Cardiac muscle cell (in vitro differentiated cells and primary cell): ENCODE data around the gene GPBP1L1. TPM values are rescaled to one million over a fixed set of nuclear protein-coding genes. Genes with fewer than 3 reads are reported as not detected.
A peak's percentile ranks its signal among the peaks of the same experiment; 100 is the strongest.

ENCODE experiments used
- DNase-seq, 2 donors: peaks; one replicate each; pipeline versions ENCODE4 v3.0.0 to v3.0.0-alpha.2; 2010 to 2017; ENCODE audit warnings: low read depth in 1 of 2, low spot score in 1 of 2
- H3K27ac ChIP-seq: fragments of 200-600 bp; sonication (generic); 2 replicates; pipeline ENCODE4 v1.5.1; 2016
- H3K27me3 ChIP-seq: fragments of 200-600 bp; sonication (generic); 2 replicates; pipeline ENCODE4 v1.6.0; 2016; ENCODE audit warnings: control low read depth
- H3K36me3 ChIP-seq: fragments of 200-600 bp; sonication (generic); 2 replicates; pipeline ENCODE4 v1.5.1; 2016; ENCODE audit warnings: control low read depth
- H3K4me1 ChIP-seq: fragments of 200-600 bp; sonication (generic); 2 replicates; pipeline ENCODE4 v1.8.1; 2017; ENCODE audit warnings: low read depth, mild to moderate bottlenecking, mixed run types
- H3K4me3 ChIP-seq: fragments of 200-600 bp; sonication (generic); 2 replicates; pipeline ENCODE4 v1.5.1; 2016; ENCODE audit warnings: mild to moderate bottlenecking
- H3K9me3 ChIP-seq: fragments of 200-600 bp; sonication (generic); 2 replicates; pipeline ENCODE4 v1.5.1; 2017; ENCODE audit warnings: low read depth, mild to moderate bottlenecking, control low read depth
- CTCF ChIP-seq: IDR thresholded peaks from 2 replicates; pipeline ENCODE4 v1.5.1; 2012; ENCODE audit warnings: low read depth, mild to moderate bottlenecking, low read length
- polyA plus RNA-seq: library from polyadenylated mRNA; unstranded; fragments of >200 nt; fragmentation: Nextera tagmentation; extraction: Ambion mirVana; gene quantifications from 2 replicates; pipeline ENCODE4 v1.2.1, GENCODE V29; 2016
- total RNA-seq: library from RNA; depleted of rRNA; stranded (reverse); fragments of >200 nt; gene quantifications from 2 replicates; pipeline ENCODE4 v1.2.3, GENCODE V29; 2016

The GPBP1L1 gene
- total and polyA plus RNA-seq, 2 experiments from 2014 or later, result 79.5 to 96.3 TPM

- no peaks in the 10 kb centered on the region for H3K27me3 ChIP-seq
- H3K36me3 ChIP-seq, result peaks cover 41% of the 10 kb centered on the region
- TF ChIP-seq CTCF, result no peak
- no peak overlapping the region for H3K27ac ChIP-seq
- DNase-seq, result no peak
- H3K4me3 ChIP-seq, result no peak overlapping the region
- no peaks in the 10 kb centered on the region for H3K4me1 ChIP-seq
- no peaks in the 10 kb centered on the region for H3K9me3 ChIP-seq
These were observed 91.9 kb downstream of the GPBP1L1 start for GRCh38 chr1:45594412-45594811.

GRCh38 chr1:45589861-45590260 lies 96.5 kb downstream of the GPBP1L1 start:
- Histone ChIP-seq H3K4me1 (peaks cover 12% of the 10 kb centered on the region), H3K27me3 (no peaks in the 10 kb centered on the region), H3K9me3 (no peaks in the 10 kb centered on the region), H3K36me3 (peaks cover 37% of the 10 kb centered on the region), H3K27ac (no peak overlapping the region), H3K4me3 (no peak overlapping the region)
- no peak for TF ChIP-seq CTCF
- DNase-seq, result no peak

- no peak for DNase-seq
These were observed 99.6 kb downstream of the GPBP1L1 start for GRCh38 chr1:45586769-45587168.

GRCh38 chr1:45585496-45586075 lies 100.7 kb downstream of the GPBP1L1 start:
- Histone ChIP-seq H3K9me3 (no peaks in the 10 kb centered on the region), H3K4me1 (peaks cover 12% of the 10 kb centered on the region), H3K27me3 (no peaks in the 10 kb centered on the region), H3K36me3 (peaks cover 3% of the 10 kb centered on the region), H3K27ac (peak overlapping the region; percentile 79), H3K4me3 (peak overlapping the region; percentile 94)
- no peak for DNase-seq
- no peak for TF ChIP-seq CTCF

More at GRCh38 chr1:45586769-45587168, 99.6 kb downstream of the GPBP1L1 start:
- Histone ChIP-seq H3K4me1 (peaks cover 12% of the 10 kb centered on the region), H3K4me3 (no peak overlapping the region), H3K9me3 (no peaks in the 10 kb centered on the region), H3K27me3 (no peaks in the 10 kb centered on the region), H3K36me3 (peaks cover 10% of the 10 kb centered on the region), H3K27ac (no peak overlapping the region)
- no peak for TF ChIP-seq CTCF

GRCh38 chr1:45585110-45585426 lies 101.3 kb downstream of the GPBP1L1 start:
- Histone ChIP-seq H3K4me1 (peaks cover 12% of the 10 kb centered on the region), H3K27ac (peak overlapping the region; percentile 79), H3K4me3 (peak overlapping the region; percentile 94), H3K9me3 (no peaks in the 10 kb centered on the region), H3K36me3 (peaks cover 3% of the 10 kb centered on the region), H3K27me3 (no peaks in the 10 kb centered on the region)
- DNase-seq, result no peak
- no peak for TF ChIP-seq CTCF
